Esophagus muscularis mucosa (tissue), 4 donors: ENCODE data around the gene SLC39A8. TPM values are rescaled to one million over a fixed set of nuclear protein-coding genes. Genes with fewer than 3 reads are reported as not detected.

Experiments
- DNase-seq: peaks from one replicate; pipeline ENCODE4 v3.0.0-alpha.2; 2017; ENCODE audit errors: extremely low spot score
- H3K27ac ChIP-seq, 4 donors: fragments of 200-600 bp; sonication (generic); replicated peaks in 1 of 4; 1 replicate in 3 of 4; 2 replicates in 1 of 4; pipeline ENCODE4 v1.5.1; 2016 to 2019; ENCODE audit warnings: mild to moderate bottlenecking in 1 of 4
- H3K27me3 ChIP-seq, 4 donors: fragments of 200-600 bp; sonication (generic); one replicate each; pipeline versions ENCODE4 v1.5.1 to v1.6.0; 2016 to 2019
- H3K36me3 ChIP-seq, 4 donors: fragments of 200-600 bp; sonication (generic); one replicate each; pipeline ENCODE4 v1.5.1; 2016 to 2019
- H3K4me1 ChIP-seq, 4 donors: fragments of 200-600 bp; sonication (generic); one replicate each; pipeline ENCODE4 v1.5.1; 2016 to 2019
- H3K4me3 ChIP-seq, 4 donors: fragments of 200-600 bp; sonication (generic); 1 replicate in 2 of 4; 2 replicates in 2 of 4; pipeline ENCODE4 v1.5.1; 2016 to 2019; ENCODE audit warnings: mild to moderate bottlenecking in 4 of 4, moderate library complexity in 1 of 4
- H3K9me3 ChIP-seq, 4 donors: fragments of 200-600 bp; sonication (generic); 1 replicate in 3 of 4; 2 replicates in 1 of 4; pipeline ENCODE4 v1.5.1; 2016 to 2019
- CTCF ChIP-seq, 3 experiments: fragments of 200-600 bp in 2 of 3; fragments of 450-650 bp in 1 of 3; sonication (generic) in 2 of 3; IDR thresholded peaks; one replicate each; pipeline ENCODE4 v1.5.1; 2017 to 2019; ENCODE audit warnings: antibody characterized with exemption in 3 of 3, mild to moderate bottlenecking in 2 of 3, moderate library complexity in 1 of 3
- EP300 ChIP-seq: sonication (generic); formaldehyde crosslinking; IDR thresholded peaks from one replicate; pipeline ENCODE4 v1.6.1; 2017; ENCODE audit warnings: antibody characterized with exemption
- POLR2A ChIP-seq: fragments of 450-650 bp; IDR thresholded peaks from one replicate; pipeline ENCODE4 v1.6.1; 2017; ENCODE audit warnings: antibody characterized with exemption, moderate library complexity, mild to moderate bottlenecking, low read depth
- POLR2AphosphoS5 ChIP-seq, 2 donors: sonication (generic); formaldehyde crosslinking; IDR thresholded peaks; one replicate each; pipeline ENCODE4 v1.6.1; 2017; ENCODE audit warnings: antibody characterized with exemption in 2 of 2
- WGBS: methylation state at CpG from one replicate; pipeline ENCODE4 v1.1.5; 2018; 5-methylcytosine and 5-hydroxymethylcytosine counted together
- intact Hi-C: fragments of 100-400 bp; cut with DNase I; formaldehyde crosslinking; loops from one replicate; pipeline ENCODE4 v1.15.1; 2023
- total RNA-seq, 4 donors: library from RNA; depleted of rRNA; stranded (reverse); fragments of >200 nt; gene quantifications; one replicate each; pipeline versions ENCODE4 v1.1.0 to v1.2.1, GENCODE V29; 2016

SLC39A8 gene
- total RNA-seq, 4 donors from 2014 or later = 4.0 to 6.6 (median 6.0) TPM

- peak; percentile 84 for DNase-seq
- Histone ChIP-seq H3K9me3 (peaks cover 0 to 12% (median 3%) of the 10 kb centered on the region in 4 donors), H3K27ac (no peak overlapping the region), H3K27me3 (no peaks in the 10 kb centered on the region), H3K4me3 (no peak overlapping the region), H3K4me1 (no peaks in the 10 kb centered on the region), H3K36me3 (no peaks in the 10 kb centered on the region)
- no peak for TF ChIP-seq CTCF (IDR thresholded peaks at IDR 0.05)
- TF ChIP-seq POLR2AphosphoS5 (IDR thresholded peaks at IDR 0.05) = no peak
- intact Hi-C loops = no loop called here
- 93% methylated on average over 13 of the region's 15 CpGs for WGBS
Measured at GRCh38 chr4:102234243-102234838, 110.9 kb downstream of the SLC39A8 start.

DNA sequence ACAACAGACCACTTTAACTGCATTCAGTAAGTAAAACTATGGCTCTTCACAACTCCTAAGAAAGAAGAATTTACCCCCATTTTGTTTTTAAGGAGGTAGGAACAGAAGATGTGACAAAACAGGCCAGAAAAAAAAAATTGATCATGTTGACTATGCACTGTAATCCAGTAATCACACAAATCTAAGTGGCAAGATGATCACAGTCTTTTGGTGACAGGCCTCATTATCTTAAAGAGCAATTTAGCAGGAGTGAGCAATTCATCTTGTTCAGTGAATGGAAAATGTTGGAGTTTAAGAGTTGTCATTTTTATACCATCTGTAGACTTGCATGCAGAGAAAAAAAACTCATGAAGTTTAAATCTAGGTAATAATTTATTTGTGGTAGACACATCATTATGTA lies 115.1 kb downstream of the SLC39A8 start:
- intact Hi-C loops = no loop called here
- no peak overlapping the region for H3K27ac ChIP-seq
- no peaks in the 10 kb centered on the region for H3K27me3 ChIP-seq
- TF ChIP-seq EP300 = no peak
- no peak for TF ChIP-seq CTCF (IDR thresholded peaks at IDR 0.05)
- no peak for TF ChIP-seq POLR2AphosphoS5 (IDR thresholded peaks at IDR 0.05)
- no peak for TF ChIP-seq POLR2A
- no peaks in the 10 kb centered on the region for H3K36me3 ChIP-seq
- no peak overlapping the region for H3K4me3 ChIP-seq
- peaks cover 0 to 13% (median 5%) of the 10 kb centered on the region in 4 donors for H3K9me3 ChIP-seq
- no peaks in the 10 kb centered on the region for H3K4me1 ChIP-seq
- no peak for DNase-seq

GRCh38 chr4:102227388-102227787 lies 117.9 kb downstream of the SLC39A8 start:
- intact Hi-C loops = no loop called here
- Histone ChIP-seq H3K27me3 (no peaks in the 10 kb centered on the region), H3K27ac (no peak overlapping the region), H3K9me3 (peaks cover 0 to 7% (median 0%) of the 10 kb centered on the region in 4 donors), H3K4me1 (no peaks in the 10 kb centered on the region), H3K4me3 (no peak overlapping the region), H3K36me3 (no peaks in the 10 kb centered on the region)
- 97% methylated on average over 1 of the region's 1 CpG for WGBS
- DNase-seq = no peak
- TF ChIP-seq POLR2AphosphoS5 (IDR thresholded peaks at IDR 0.05) (no peak), CTCF (IDR thresholded peaks at IDR 0.05) (no peak), EP300 (no peak), POLR2A (no peak)

DNA sequence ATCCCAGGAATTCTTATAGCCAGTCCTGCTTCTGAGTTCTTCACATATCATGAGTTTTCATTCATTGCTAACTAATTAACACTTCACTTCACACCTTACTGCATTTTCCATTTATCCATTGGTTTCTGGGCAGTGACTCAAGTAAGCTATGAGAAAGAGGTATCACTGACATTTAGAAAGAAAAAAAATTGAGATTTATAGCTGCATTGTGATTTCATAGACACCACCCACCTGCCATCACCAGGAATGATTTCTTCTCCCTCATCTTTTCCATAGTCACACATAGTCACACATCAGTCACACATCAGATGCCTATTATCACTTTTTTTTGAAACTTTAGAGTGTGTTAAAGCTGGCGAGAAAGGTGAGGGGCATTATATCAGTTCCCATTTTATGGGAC lies 121.8 kb downstream of the SLC39A8 start:
- intact Hi-C loops = no loop called here
- peaks cover 0 to 7% (median 0%) of the 10 kb centered on the region in 4 donors for H3K9me3 ChIP-seq
- no peaks in the 10 kb centered on the region for H3K4me1 ChIP-seq
- TF ChIP-seq POLR2A (no peak), POLR2AphosphoS5 (IDR thresholded peaks at IDR 0.05) (no peak), EP300 (no peak)
- no peak overlapping the region for H3K27ac ChIP-seq
- 94% methylated on average over 1 of the region's 1 CpG for WGBS
- no peak for DNase-seq
- H3K27me3 ChIP-seq = no peaks in the 10 kb centered on the region
- H3K36me3 ChIP-seq = no peaks in the 10 kb centered on the region
- no peak overlapping the region for H3K4me3 ChIP-seq

DNA sequence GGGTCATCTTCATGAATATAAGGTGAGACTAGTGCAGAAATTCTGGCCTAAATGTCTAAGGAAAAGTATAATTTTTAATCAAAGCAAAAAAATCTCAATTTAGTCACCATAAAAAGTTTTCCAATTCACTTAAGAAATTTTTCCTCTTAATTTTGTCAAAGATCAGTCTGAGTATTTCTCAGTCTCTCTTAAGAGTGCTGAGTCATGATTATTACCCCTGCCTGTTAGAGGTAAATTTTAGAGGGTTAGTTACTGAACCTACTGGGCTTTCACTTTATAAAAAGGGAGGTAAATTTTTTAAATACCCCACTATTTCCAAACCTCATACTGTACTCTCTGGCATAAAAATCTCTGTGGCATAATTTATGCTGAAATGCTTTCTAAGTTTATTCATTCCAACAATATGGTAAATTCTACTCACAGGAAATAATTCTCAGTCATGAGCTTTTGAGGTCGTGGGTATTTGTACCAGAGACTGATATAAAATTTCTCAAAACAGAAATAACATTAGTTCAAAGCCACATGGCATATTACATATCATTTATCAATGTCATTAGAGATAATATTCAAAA lies 122.4 kb downstream of the SLC39A8 start:
- intact Hi-C loops = no loop called here
- 60% methylated on average over 1 of the region's 1 CpG for WGBS
- no peak for DNase-seq

GRCh38 chr4:102219129-102219528 lies 126.2 kb downstream of the SLC39A8 start:
- no peaks in the 10 kb centered on the region for H3K9me3 ChIP-seq
- H3K4me1 ChIP-seq = no peaks in the 10 kb centered on the region
- WGBS = 50% methylated on average over 4 of the region's 4 CpGs
- no peaks in the 10 kb centered on the region for H3K27me3 ChIP-seq
- H3K4me3 ChIP-seq = no peak overlapping the region
- TF ChIP-seq EP300 (no peak), CTCF (IDR thresholded peaks at IDR 0.05) (no peak), POLR2A (no peak), POLR2AphosphoS5 (IDR thresholded peaks at IDR 0.05) (no peak)
- intact Hi-C loops = no loop called here
- no peaks in the 10 kb centered on the region for H3K36me3 ChIP-seq
- no peak overlapping the region for H3K27ac ChIP-seq
- no peak for DNase-seq

More for the DNA sequence above, 122.4 kb downstream of the SLC39A8 start:
- H3K27me3 ChIP-seq = no peaks in the 10 kb centered on the region
- no peak overlapping the region for H3K27ac ChIP-seq
- H3K4me1 ChIP-seq = no peaks in the 10 kb centered on the region
- TF ChIP-seq EP300 (no peak), POLR2AphosphoS5 (IDR thresholded peaks at IDR 0.05) (no peak), POLR2A (no peak)
- no peak overlapping the region for H3K4me3 ChIP-seq
- H3K9me3 ChIP-seq = peaks cover 0 to 7% (median 0%) of the 10 kb centered on the region in 4 donors
- no peaks in the 10 kb centered on the region for H3K36me3 ChIP-seq
